K562 (cell line): ENCODE measurements around the gene DRC1. TPM values are rescaled to one million over a fixed set of nuclear protein-coding genes. Genes with fewer than 3 reads are reported as not detected.

ENCODE experiments used
- ATAC-seq: fragments of 200-7000 bp; cut with Tn5 transposase; 3 replicates; pipeline ENCODE4 v1.9.1; 2020; ENCODE audit warnings: moderate library complexity
- BruUV-seq: library from RNA; stranded (reverse); fragments of 400-500 nt; replicated peaks from 2 replicates; lab custom pipeline; 2021; lab: Mats Ljungman, UMichigan
- CTCF ChIA-PET: fragments of 300-600 bp; formaldehyde crosslinking; extraction: SDS; loops from one replicate; lab custom pipeline; 2021; ENCODE audit warnings: low intra/inter-chr PET ratio; lab: Yijun Ruan, JAX
- POLR2A ChIA-PET: fragments of 300-600, 350-650 bp; sonication (Branson Sonifier 250); formaldehyde crosslinking; extraction: SDS; loops from one replicate; lab custom pipeline; 2021; ENCODE audit warnings: antibody characterized with exemption, inconsistent platforms; lab: Yijun Ruan, JAX
- DNase-seq, 4 experiments: peaks; one replicate each; pipeline versions ENCODE4 v3.0.0 to v3.0.0-alpha.2; 2011 to 2018; ENCODE audit warnings: low spot score in 3 of 4, mixed read lengths in 3 of 4; ENCODE audit errors: extremely low read depth in 1 of 4
- FAIRE-seq: peaks from 2 replicates; lab custom pipeline; 2011; peaks lifted over from hg19 to GRCh38; lab: Jason Lieb, UNC
- H2AFZ ChIP-seq: 2 replicates; pipeline ENCODE4 v1.6.0; 2011; ENCODE audit warnings: low read depth, low read length, control low read depth, inconsistent platforms
- H3K27ac ChIP-seq: fragments of 200-600 bp; 3 replicates; pipeline ENCODE4 v1.8.0; 2011; ENCODE audit warnings: low read depth, mild to moderate bottlenecking, control low read depth, inconsistent platforms, low read length, moderate library complexity, mixed read lengths; ENCODE audit errors: extremely low read depth
- H3K27me3 ChIP-seq, 2 experiments: fragments of 300-600 bp in 1 of 2; 2 replicates in 1 of 2; 3 replicates in 1 of 2; pipeline versions ENCODE4 v1.6.0 to v1.8.0; 2011; ENCODE audit warnings: inconsistent platforms in 2 of 2, low read length in 2 of 2, mild to moderate bottlenecking in 1 of 2, mixed read lengths in 1 of 2, moderate library complexity in 1 of 2; ENCODE audit not compliant: control insufficient read depth in 2 of 2, insufficient read depth in 2 of 2
- H3K36me3 ChIP-seq: fragments of 300-600 bp; 3 replicates; pipeline ENCODE4 v1.8.0; 2011; ENCODE audit warnings: mild to moderate bottlenecking, low read length, inconsistent platforms; ENCODE audit not compliant: control insufficient read depth, insufficient read depth
- H3K4me1 ChIP-seq, 2 experiments: fragments of 200-600 bp in 1 of 2; replicated peaks in 1 of 2; 2 replicates in 1 of 2; 3 replicates in 1 of 2; pipeline versions ENCODE4 v1.5.1 to v1.8.0; 2011; ENCODE audit warnings: inconsistent platforms in 2 of 2, low read length in 2 of 2, mild to moderate bottlenecking in 1 of 2, mixed read lengths in 1 of 2, moderate library complexity in 1 of 2; ENCODE audit not compliant: control insufficient read depth in 2 of 2, insufficient read depth in 2 of 2
- H3K4me2 ChIP-seq: 2 replicates; pipeline ENCODE4 v1.6.1; 2011; ENCODE audit warnings: low read length, control low read depth, inconsistent platforms, mixed read lengths; ENCODE audit not compliant: insufficient read depth
- H3K4me3 ChIP-seq: fragments of 200-600 bp; sonication (generic), shearing (Covaris generic); 2 replicates; pipeline ENCODE4 v1.5.1; 2016; ENCODE audit warnings: control low read depth, inconsistent platforms
- H3K79me2 ChIP-seq: fragments of 200-600 bp; 3 replicates; pipeline ENCODE4 v1.8.0; 2011; ENCODE audit warnings: low read length, inconsistent platforms; ENCODE audit not compliant: control insufficient read depth, insufficient read depth
- H3K9ac ChIP-seq, 2 experiments: 2 replicates each; pipeline versions ENCODE4 v1.6.0 to v1.6.1; 2011; ENCODE audit warnings: low read depth in 2 of 2, low read length in 2 of 2, control low read depth in 1 of 2, inconsistent platforms in 1 of 2, mild to moderate bottlenecking in 1 of 2, mixed read lengths in 1 of 2; ENCODE audit not compliant: insufficient read depth in 1 of 2
- H3K9me1 ChIP-seq: one replicate; pipeline ENCODE4 v1.6.0; 2011; ENCODE audit warnings: inconsistent platforms, mild to moderate bottlenecking, low read length, moderate library complexity; ENCODE audit not compliant: control insufficient read depth, insufficient read depth
- H3K9me3 ChIP-seq: replicated peaks from 2 replicates; pipeline ENCODE4 v1.5.1; 2011; ENCODE audit warnings: low read depth, low read length, inconsistent platforms; ENCODE audit not compliant: control insufficient read depth, insufficient read depth
- H4K20me1 ChIP-seq: replicated peaks from 2 replicates; pipeline ENCODE4 v1.6.1; 2011; ENCODE audit warnings: low read length, inconsistent platforms, mixed read lengths; ENCODE audit not compliant: control insufficient read depth, insufficient read depth
- NFIC ChIP-seq: fragments of 450-650 bp; IDR thresholded peaks from 2 replicates; pipeline ENCODE4 v1.6.1; 2017; ENCODE audit warnings: mild to moderate bottlenecking, inconsistent platforms
- RB1 ChIP-seq: fragments of 450-650 bp; IDR thresholded peaks from 2 replicates; pipeline ENCODE4 v1.6.1; 2017; ENCODE audit warnings: low read depth, mild to moderate bottlenecking
- ZBTB33 ChIP-seq: sonication (generic); formaldehyde crosslinking; IDR thresholded peaks from 2 replicates; pipeline ENCODE4 v1.8.1; 2023; ENCODE audit warnings: mild to moderate bottlenecking, missing genetic modification reagents
- WGBS: fragments of 100-300 bp; shearing (Covaris generic); methylation state at CpG from one replicate; pipeline ENCODE4 v1.1.6; 2016; ENCODE audit warnings: low coverage, mixed read lengths; ENCODE audit not compliant: insufficient coverage; ENCODE audit errors: missing lambda C conversion rate; 5-methylcytosine and 5-hydroxymethylcytosine counted together
- in situ Hi-C: fragments of 300-500 bp; cut with MboI; formaldehyde crosslinking; loops from 4 replicates; pipeline ENCODE4 v1.15.0; 2018; ENCODE audit warnings: inconsistent platforms, mixed read lengths
- intact Hi-C: fragments of 100-400 bp; cut with micrococcal nuclease; formaldehyde crosslinking; loops from 2 replicates; pipeline ENCODE4 v1.14.2; 2022
- polyA plus RNA-seq, 8 experiments: library from polyadenylated mRNA; depleted of rRNA in 4 of 8; stranded (reverse) in 5 of 8; unstranded in 3 of 8; fragments of >200 nt; fragmentation: Nextera tagmentation in 2 of 8; fragmentation: Illumina TruSeq in 1 of 8; extraction: Ambion mirVana in 2 of 8; extraction: Trizol in 1 of 8; gene quantifications; 2 replicates each; pipeline versions ENCODE4 v1.2.1 to v1.2.3, GENCODE V29; 2011 to 2014; ENCODE audit warnings: inconsistent platforms in 1 of 8, missing spikeins in 1 of 8
- total RNA-seq, 7 experiments: library from RNA; depleted of rRNA in 6 of 7; stranded (reverse); fragments of >200 nt in 6 of 7; fragmentation: Illumina TruSeq in 2 of 7; extraction: Trizol in 2 of 7; gene quantifications; 2 replicates each; pipeline versions ENCODE4 v1.2.1 to v1.2.3, GENCODE V29; 2011 to 2021; ENCODE audit warnings: low replicate concordance in 1 of 7

The DRC1 gene
- total and polyA plus RNA-seq, 9 of the 15 experiments (the other 6 are each of a cell fraction or from before 2014, with no cell fraction given): 0.07 to 0.10 TPM; not detected in 7

GRCh38 chr2:26364669-26365068, 37.1 kb upstream of the DRC1 start:
- Histone ChIP-seq H3K4me3 (no peak overlapping the region), H3K4me1 (peaks cover 3 to 17% of the 10 kb centered on the region in 2 experiments; a peak in 3 of 5 replicates), H3K9ac (no peak overlapping the region), H3K9me3 (no peaks in the 10 kb centered on the region), H3K9me1 (no peaks in the 10 kb centered on the region), H3K4me2 (no peak overlapping the region), H3K36me3 (peaks cover 66% of the 10 kb centered on the region), H4K20me1 (peaks cover 13% of the 10 kb centered on the region; the same call in 1 of the 2 replicates), H3K27ac (no peak overlapping the region), H3K79me2 (peaks cover 60% of the 10 kb centered on the region), H3K27me3 (no peaks in the 10 kb centered on the region)
- ATAC-seq (no peak), FAIRE-seq (no peak), DNase-seq (no peak)
- in situ Hi-C loops (no loop called here), intact Hi-C loops (no loop called here)
- 93% methylated on average over 4 of the region's 4 CpGs for WGBS
- ChIA-PET CTCF (no interaction called here), POLR2A (no interaction called here)
- BruUV-seq: no TSS peak
- TF ChIP-seq ZBTB33 (CRISPR knock-in tag) (no peak), NFIC (peak; percentile 42; the same call in 1 of the 2 replicates), RB1 (no peak)
- TF ChIP-seq, all 486 proteins: peak for 1
- no peak overlapping the region for H2AFZ ChIP-seq

- DNase-seq (no peak), FAIRE-seq (no peak), ATAC-seq (no peak)
- CTCF ChIA-PET: interaction anchor here (0.5 kb wide), 1 partner anchor 1168 kb away, joined by 3 read pairs; no protein-coding TSS in a partner anchor
- in situ Hi-C loops (no loop called here), intact Hi-C loops (no loop called here)
- BruUV-seq: no TSS peak
- no peak overlapping the region for H2AFZ ChIP-seq
- WGBS: 91% methylated on average over 5 of the region's 5 CpGs
- POLR2A ChIA-PET: no interaction called here
- peaks cover 38% of the 10 kb centered on the region for H3K79me2 ChIP-seq
- no peaks in the 10 kb centered on the region for H3K9me3 ChIP-seq
- peaks cover 0 to 10% of the 10 kb centered on the region in 2 experiments; a peak in 2 of 5 replicates for H3K4me1 ChIP-seq
- no peak overlapping the region for H3K4me3 ChIP-seq
- no peak overlapping the region for H3K4me2 ChIP-seq
- H3K9me1 ChIP-seq: no peaks in the 10 kb centered on the region
- H4K20me1 ChIP-seq: peaks cover 8% of the 10 kb centered on the region; the same call in 1 of the 2 replicates
- peaks cover 56% of the 10 kb centered on the region for H3K36me3 ChIP-seq
- no peak overlapping the region for H3K27ac ChIP-seq
- no peaks in the 10 kb centered on the region for H3K27me3 ChIP-seq
- no peak overlapping the region for H3K9ac ChIP-seq
These were observed 34.8 kb upstream of the DRC1 start for GRCh38 chr2:26366957-26367356.
